ENCODE measurements around the gene CEP112. TPM values are rescaled to one million over a fixed set of nuclear protein-coding genes. Genes with fewer than 3 reads are reported as not detected.

CEP112 gene
- total RNA-seq, 4 donors from 2014 or later, result 0.53 to 41.3 (median 5.7) TPM

- no peak for DNase-seq
- Histone ChIP-seq H3K27ac (no peak overlapping the region), H3K4me3 (no peak overlapping the region), H3K36me3 (no peaks in the 10 kb centered on the region), H3K4me1 (no peaks in the 10 kb centered on the region), H3K27me3 (no peaks in the 10 kb centered on the region), H3K9me3 (no peaks in the 10 kb centered on the region)
- TF ChIP-seq CTCF (IDR thresholded peaks at IDR 0.05), result no peak
- TF ChIP-seq POLR2A (IDR thresholded peaks at IDR 0.05), result no peak
Observed at GRCh38 chr17:65762973-65763372, 429.0 kb downstream of the CEP112 start.

GRCh38 chr17:65759532-65759931 is 432.4 kb downstream of the CEP112 start:
- Histone ChIP-seq H3K4me3 (no peak overlapping the region), H3K9me3 (no peaks in the 10 kb centered on the region), H3K4me1 (no peaks in the 10 kb centered on the region), H3K27ac (no peak overlapping the region), H3K36me3 (no peaks in the 10 kb centered on the region), H3K27me3 (no peaks in the 10 kb centered on the region)
- TF ChIP-seq CTCF (IDR thresholded peaks at IDR 0.05), result no peak
- no peak for TF ChIP-seq POLR2A (IDR thresholded peaks at IDR 0.05)
- DNase-seq, result no peak

GRCh38 chr17:65756760-65757159 is 435.2 kb downstream of the CEP112 start:
- Histone ChIP-seq H3K27ac (no peak overlapping the region), H3K4me3 (no peak overlapping the region), H3K4me1 (no peaks in the 10 kb centered on the region), H3K27me3 (no peaks in the 10 kb centered on the region), H3K9me3 (no peaks in the 10 kb centered on the region), H3K36me3 (no peaks in the 10 kb centered on the region)
- no peak for TF ChIP-seq POLR2A (IDR thresholded peaks at IDR 0.05)
- TF ChIP-seq CTCF (IDR thresholded peaks at IDR 0.05), result no peak
- no peak for DNase-seq

- H3K4me3 ChIP-seq, result no peak overlapping the region
- DNase-seq, result no peak
- TF ChIP-seq CTCF (IDR thresholded peaks at IDR 0.05) (no peak), POLR2A (IDR thresholded peaks at IDR 0.05) (no peak)
Observed at GRCh38 chr17:65755799-65756198, 436.1 kb downstream of the CEP112 start.

GRCh38 chr17:65754630-65755029 is 437.3 kb downstream of the CEP112 start:
- no peak overlapping the region for H3K4me3 ChIP-seq
- DNase-seq, result no peak
- H3K4me1 ChIP-seq, result peaks cover 0 to 8% (median 0%) of the 10 kb centered on the region in 4 donors
- no peak overlapping the region for H3K27ac ChIP-seq
- TF ChIP-seq CTCF (IDR thresholded peaks at IDR 0.05), result no peak
- no peak for TF ChIP-seq POLR2A (IDR thresholded peaks at IDR 0.05)
- no peaks in the 10 kb centered on the region for H3K9me3 ChIP-seq
- no peaks in the 10 kb centered on the region for H3K27me3 ChIP-seq
- H3K36me3 ChIP-seq, result no peaks in the 10 kb centered on the region

More at GRCh38 chr17:65755799-65756198, 436.1 kb downstream of the CEP112 start:
- no peaks in the 10 kb centered on the region for H3K27me3 ChIP-seq
- peaks cover 0 to 7% (median 0%) of the 10 kb centered on the region in 4 donors for H3K4me1 ChIP-seq
- H3K27ac ChIP-seq, result no peak overlapping the region
- H3K36me3 ChIP-seq, result no peaks in the 10 kb centered on the region
- no peaks in the 10 kb centered on the region for H3K9me3 ChIP-seq

GRCh38 chr17:65754081-65754480 is 437.9 kb downstream of the CEP112 start:
- no peak overlapping the region for H3K27ac ChIP-seq
- no peak for DNase-seq
- H3K9me3 ChIP-seq, result no peaks in the 10 kb centered on the region
- peaks cover 0 to 8% (median 0%) of the 10 kb centered on the region in 4 donors for H3K4me1 ChIP-seq
- no peak overlapping the region for H3K4me3 ChIP-seq
- no peaks in the 10 kb centered on the region for H3K27me3 ChIP-seq
- TF ChIP-seq POLR2A (IDR thresholded peaks at IDR 0.05) (no peak), CTCF (IDR thresholded peaks at IDR 0.05) (no peak)
- no peaks in the 10 kb centered on the region for H3K36me3 ChIP-seq
